WTC11 (cell line): ENCODE data around the gene ARHGAP26. TPM values are rescaled to one million over a fixed set of nuclear protein-coding genes. Genes with fewer than 3 reads are reported as not detected.
A peak's percentile ranks its signal among the peaks of the same experiment; 100 is the strongest.

Experiments used
- ATAC-seq: fragments of 200-7000 bp; cut with Tn5 transposase; 2 replicates; pipeline ENCODE4 v1.10.0; 2021; ENCODE audit warnings: mild to moderate bottlenecking, moderate library complexity
- CTCF ChIA-PET: fragments of 300-600 bp; sonication (Branson Sonifier 250); formaldehyde crosslinking; loops from one replicate; lab custom pipeline; 2021; ENCODE audit warnings: antibody characterized with exemption; lab: Charles Lee
- POLR2A ChIA-PET: fragments of 350-600 bp; sonication (Branson Sonifier 250); formaldehyde crosslinking; loops from one replicate; lab custom pipeline; 2021; ENCODE audit warnings: antibody characterized with exemption; lab: Charles Lee
- DNase-seq: peaks from one replicate; pipeline ENCODE4 v3.0.0; 2021; ENCODE audit warnings: low spot score
- H3K27ac Mint-ChIP-seq: 2 replicates; pipeline ENCODE4 v1.8.0; 2021; ENCODE audit warnings: mixed read lengths
- H3K27me3 Mint-ChIP-seq: 2 replicates; pipeline ENCODE4 v1.8.0; 2021; ENCODE audit warnings: low read depth, mild to moderate bottlenecking, moderate library complexity, mixed read lengths
- H3K36me3 Mint-ChIP-seq: 2 replicates; pipeline ENCODE4 v1.8.0; 2021; ENCODE audit warnings: mixed read lengths
- H3K4me1 Mint-ChIP-seq: 2 replicates; pipeline ENCODE4 v1.8.0; 2022; ENCODE audit warnings: mixed read lengths
- H3K4me3 Mint-ChIP-seq: 2 replicates; pipeline ENCODE4 v1.8.0; 2021; ENCODE audit warnings: mild to moderate bottlenecking, moderate library complexity, mixed read lengths
- H3K9me3 Mint-ChIP-seq: 2 replicates; pipeline ENCODE4 v1.8.0; 2021; ENCODE audit warnings: mixed read lengths
- ATF1 ChIP-seq: sonication (generic); formaldehyde crosslinking; IDR thresholded peaks from 2 replicates; pipeline ENCODE4 v1.8.1; 2023; ENCODE audit warnings: mild to moderate bottlenecking, moderate library complexity, missing genetic modification reagents
- EMX1 ChIP-seq: fragments of 250-450 bp; sonication (Bioruptor Pico); IDR thresholded peaks from 2 replicates; pipeline ENCODE4 v1.8.0; 2021; ENCODE audit warnings: mild to moderate bottlenecking
- GABPB1 ChIP-seq: sonication (generic); formaldehyde crosslinking; IDR thresholded peaks from 2 replicates; pipeline ENCODE4 v1.8.1; 2023; ENCODE audit warnings: mild to moderate bottlenecking, missing genetic modification reagents
- GTF2I ChIP-seq: fragments of 250-450 bp; sonication (Bioruptor Pico); conservative IDR thresholded peaks from 2 replicates; pipeline ENCODE4 v1.4.0; 2021; ENCODE audit warnings: mild to moderate bottlenecking
- JUN ChIP-seq: sonication (generic); formaldehyde crosslinking; IDR thresholded peaks from 2 replicates; pipeline ENCODE4 v1.8.0; 2023; ENCODE audit warnings: mild to moderate bottlenecking, missing genetic modification reagents
- KAT7 ChIP-seq: sonication (generic); formaldehyde crosslinking; IDR thresholded peaks from 2 replicates; pipeline ENCODE4 v1.8.1; 2023; ENCODE audit warnings: missing genetic modification reagents, mild to moderate bottlenecking, borderline replicate concordance
- NR2C2 ChIP-seq: sonication (generic); formaldehyde crosslinking; IDR thresholded peaks from 2 replicates; pipeline ENCODE4 v1.8.0; 2022; ENCODE audit warnings: mild to moderate bottlenecking, missing genetic modification reagents
- PRRX2 ChIP-seq: fragments of 250-450 bp; sonication (Bioruptor Pico); IDR thresholded peaks from 2 replicates; pipeline ENCODE4 v1.8.0; 2021; ENCODE audit warnings: mild to moderate bottlenecking
- SP1 ChIP-seq: sonication (generic); formaldehyde crosslinking; conservative IDR thresholded peaks from 2 replicates; pipeline ENCODE4 v1.8.1; 2022; ENCODE audit warnings: missing genetic modification reagents
- STAT6 ChIP-seq: sonication (generic); formaldehyde crosslinking; conservative IDR thresholded peaks from 2 replicates; pipeline ENCODE4 v1.8.1; 2023; ENCODE audit warnings: mild to moderate bottlenecking, low read depth, missing genetic modification reagents, moderate library complexity
- ZNF138 ChIP-seq: sonication (generic); formaldehyde crosslinking; conservative IDR thresholded peaks from 2 replicates; pipeline ENCODE4 v1.8.1; 2022; ENCODE audit warnings: mild to moderate bottlenecking, moderate library complexity, missing genetic modification reagents
- ZNF423 ChIP-seq: fragments of 250-450 bp; sonication (Bioruptor Pico); IDR thresholded peaks from 2 replicates; pipeline ENCODE4 v2.1.2; 2022; ENCODE audit warnings: mild to moderate bottlenecking, moderate library complexity
- total RNA-seq: library from RNA; stranded (reverse); gene quantifications from 3 replicates; pipeline ENCODE4 v1.2.3, GENCODE V29; 2021
- TF ChIP-seq, protein P1 (sequence below): sonication (generic); formaldehyde crosslinking; IDR thresholded peaks from 2 replicates; pipeline ENCODE4 v1.8.0; 2022; ENCODE audit warnings: mild to moderate bottlenecking, missing genetic modification reagents
- TF ChIP-seq, protein P2 (sequence below): fragments of 250-450 bp; sonication (Bioruptor Pico); IDR thresholded peaks from 2 replicates; pipeline ENCODE4 v1.9.0; 2021; ENCODE audit warnings: mild to moderate bottlenecking
- TF ChIP-seq, protein P3 (sequence below): sonication (generic); formaldehyde crosslinking; IDR thresholded peaks from 2 replicates; pipeline ENCODE4 v1.8.1; 2023; ENCODE audit warnings: mild to moderate bottlenecking, missing genetic modification reagents, moderate library complexity
- TF ChIP-seq, protein P4 (sequence below): sonication (generic); formaldehyde crosslinking; IDR thresholded peaks from 2 replicates; pipeline ENCODE4 v1.8.1; 2022; ENCODE audit warnings: mild to moderate bottlenecking, moderate library complexity, missing genetic modification reagents
- TF ChIP-seq, protein P5 (sequence below): fragments of 250-450 bp; sonication (Bioruptor Pico); IDR thresholded peaks from 2 replicates; pipeline ENCODE4 v1.9.0; 2021; ENCODE audit warnings: mild to moderate bottlenecking, borderline replicate concordance

The ARHGAP26 gene
- total RNA-seq, 1 experiment from 2014 or later = 22.3 TPM

GRCh38 chr5:142922223-142922952 lies 152.2 kb downstream of the ARHGAP26 start:
- TF ChIP-seq, protein P1, sequence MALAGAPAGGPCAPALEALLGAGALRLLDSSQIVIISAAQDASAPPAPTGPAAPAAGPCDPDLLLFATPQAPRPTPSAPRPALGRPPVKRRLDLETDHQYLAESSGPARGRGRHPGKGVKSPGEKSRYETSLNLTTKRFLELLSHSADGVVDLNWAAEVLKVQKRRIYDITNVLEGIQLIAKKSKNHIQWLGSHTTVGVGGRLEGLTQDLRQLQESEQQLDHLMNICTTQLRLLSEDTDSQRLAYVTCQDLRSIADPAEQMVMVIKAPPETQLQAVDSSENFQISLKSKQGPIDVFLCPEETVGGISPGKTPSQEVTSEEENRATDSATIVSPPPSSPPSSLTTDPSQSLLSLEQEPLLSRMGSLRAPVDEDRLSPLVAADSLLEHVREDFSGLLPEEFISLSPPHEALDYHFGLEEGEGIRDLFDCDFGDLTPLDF = no peak
- TF ChIP-seq STAT6 = no peak
- peak; percentile 92 for TF ChIP-seq GABPB1 (CRISPR knock-in tag)
- ChIA-PET POLR2A (no interaction called here), CTCF (interaction anchor here (1.0 to 2.3 kb wide), 3 partner anchors 17 to 209 kb away, joined by 3 to 11 read pairs (median 3); no protein-coding TSS in a partner anchor)
- Mint-ChIP-seq H3K4me1 (peaks cover 17% of the 10 kb centered on the region), H3K4me3 (no peak overlapping the region), H3K36me3 (peaks cover 4% of the 10 kb centered on the region), H3K9me3 (peaks cover 3% of the 10 kb centered on the region; the same call in 1 of the 2 replicates), H3K27ac (no peak overlapping the region), H3K27me3 (no peaks in the 10 kb centered on the region)
- DNase-seq (no peak), ATAC-seq (peak; percentile 43; the same call in 1 of the 2 replicates)

GRCh38 chr5:142924135-142924883 lies 154.1 kb downstream of the ARHGAP26 start:
- ChIA-PET CTCF (no interaction called here), POLR2A (no interaction called here)

More at GRCh38 chr5:142924135-142924883, 154.1 kb downstream of the ARHGAP26 start:
- Mint-ChIP-seq H3K4me3 (no peak overlapping the region), H3K36me3 (peaks cover 4% of the 10 kb centered on the region; the same call in 1 of the 2 replicates), H3K4me1 (peaks cover 14% of the 10 kb centered on the region), H3K9me3 (peaks cover 3% of the 10 kb centered on the region; the same call in 1 of the 2 replicates), H3K27me3 (no peaks in the 10 kb centered on the region), H3K27ac (no peak overlapping the region; the same call in 1 of the 2 replicates)
- TF ChIP-seq, protein P2, sequence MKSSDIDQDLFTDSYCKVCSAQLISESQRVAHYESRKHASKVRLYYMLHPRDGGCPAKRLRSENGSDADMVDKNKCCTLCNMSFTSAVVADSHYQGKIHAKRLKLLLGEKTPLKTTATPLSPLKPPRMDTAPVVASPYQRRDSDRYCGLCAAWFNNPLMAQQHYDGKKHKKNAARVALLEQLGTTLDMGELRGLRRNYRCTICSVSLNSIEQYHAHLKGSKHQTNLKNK (CRISPR knock-in tag) = no peak
- TF ChIP-seq SP1 (CRISPR knock-in tag) (no peak), PRRX2 (CRISPR knock-in tag) (no peak), GTF2I (CRISPR knock-in tag) (no peak), JUN (no peak), KAT7 (CRISPR knock-in tag) (no peak), ZNF138 (no peak), ZNF423 (no peak), ATF1 (CRISPR knock-in tag) (no peak), NR2C2 (CRISPR knock-in tag) (no peak), EMX1 (CRISPR knock-in tag) (no peak)
- TF ChIP-seq, protein P3, sequence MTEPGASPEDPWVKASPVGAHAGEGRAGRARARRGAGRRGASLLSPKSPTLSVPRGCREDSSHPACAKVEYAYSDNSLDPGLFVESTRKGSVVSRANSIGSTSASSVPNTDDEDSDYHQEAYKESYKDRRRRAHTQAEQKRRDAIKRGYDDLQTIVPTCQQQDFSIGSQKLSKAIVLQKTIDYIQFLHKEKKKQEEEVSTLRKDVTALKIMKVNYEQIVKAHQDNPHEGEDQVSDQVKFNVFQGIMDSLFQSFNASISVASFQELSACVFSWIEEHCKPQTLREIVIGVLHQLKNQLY (CRISPR knock-in tag) = no peak
- TF ChIP-seq, protein P4, sequence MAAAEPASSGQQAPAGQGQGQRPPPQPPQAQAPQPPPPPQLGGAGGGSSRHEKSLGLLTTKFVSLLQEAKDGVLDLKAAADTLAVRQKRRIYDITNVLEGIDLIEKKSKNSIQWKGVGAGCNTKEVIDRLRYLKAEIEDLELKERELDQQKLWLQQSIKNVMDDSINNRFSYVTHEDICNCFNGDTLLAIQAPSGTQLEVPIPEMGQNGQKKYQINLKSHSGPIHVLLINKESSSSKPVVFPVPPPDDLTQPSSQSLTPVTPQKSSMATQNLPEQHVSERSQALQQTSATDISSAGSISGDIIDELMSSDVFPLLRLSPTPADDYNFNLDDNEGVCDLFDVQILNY (CRISPR knock-in tag) = no peak
- TF ChIP-seq, protein P5, sequence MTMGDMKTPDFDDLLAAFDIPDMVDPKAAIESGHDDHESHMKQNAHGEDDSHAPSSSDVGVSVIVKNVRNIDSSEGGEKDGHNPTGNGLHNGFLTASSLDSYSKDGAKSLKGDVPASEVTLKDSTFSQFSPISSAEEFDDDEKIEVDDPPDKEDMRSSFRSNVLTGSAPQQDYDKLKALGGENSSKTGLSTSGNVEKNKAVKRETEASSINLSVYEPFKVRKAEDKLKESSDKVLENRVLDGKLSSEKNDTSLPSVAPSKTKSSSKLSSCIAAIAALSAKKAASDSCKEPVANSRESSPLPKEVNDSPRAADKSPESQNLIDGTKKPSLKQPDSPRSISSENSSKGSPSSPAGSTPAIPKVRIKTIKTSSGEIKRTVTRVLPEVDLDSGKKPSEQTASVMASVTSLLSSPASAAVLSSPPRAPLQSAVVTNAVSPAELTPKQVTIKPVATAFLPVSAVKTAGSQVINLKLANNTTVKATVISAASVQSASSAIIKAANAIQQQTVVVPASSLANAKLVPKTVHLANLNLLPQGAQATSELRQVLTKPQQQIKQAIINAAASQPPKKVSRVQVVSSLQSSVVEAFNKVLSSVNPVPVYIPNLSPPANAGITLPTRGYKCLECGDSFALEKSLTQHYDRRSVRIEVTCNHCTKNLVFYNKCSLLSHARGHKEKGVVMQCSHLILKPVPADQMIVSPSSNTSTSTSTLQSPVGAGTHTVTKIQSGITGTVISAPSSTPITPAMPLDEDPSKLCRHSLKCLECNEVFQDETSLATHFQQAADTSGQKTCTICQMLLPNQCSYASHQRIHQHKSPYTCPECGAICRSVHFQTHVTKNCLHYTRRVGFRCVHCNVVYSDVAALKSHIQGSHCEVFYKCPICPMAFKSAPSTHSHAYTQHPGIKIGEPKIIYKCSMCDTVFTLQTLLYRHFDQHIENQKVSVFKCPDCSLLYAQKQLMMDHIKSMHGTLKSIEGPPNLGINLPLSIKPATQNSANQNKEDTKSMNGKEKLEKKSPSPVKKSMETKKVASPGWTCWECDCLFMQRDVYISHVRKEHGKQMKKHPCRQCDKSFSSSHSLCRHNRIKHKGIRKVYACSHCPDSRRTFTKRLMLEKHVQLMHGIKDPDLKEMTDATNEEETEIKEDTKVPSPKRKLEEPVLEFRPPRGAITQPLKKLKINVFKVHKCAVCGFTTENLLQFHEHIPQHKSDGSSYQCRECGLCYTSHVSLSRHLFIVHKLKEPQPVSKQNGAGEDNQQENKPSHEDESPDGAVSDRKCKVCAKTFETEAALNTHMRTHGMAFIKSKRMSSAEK (CRISPR knock-in tag) = no peak
- ATAC-seq (no peak), DNase-seq (no peak)
